HepG2 (cell line): Measurements from ENCODE around the gene IP6K1. TPM values are rescaled to one million over a fixed set of nuclear protein-coding genes. Genes with fewer than 3 reads are reported as not detected.

ENCODE experiments used
- ATAC-seq: fragments of 200-7000 bp; cut with Tn5 transposase; 3 replicates; pipeline ENCODE4 v1.9.1; 2020; ENCODE audit warnings: mild to moderate bottlenecking, moderate library complexity
- BruUV-seq: library from RNA; stranded (reverse); fragments of 400-500 nt; replicated peaks from 2 replicates; lab custom pipeline; 2021; lab: Mats Ljungman, UMichigan
- CTCF ChIA-PET: fragments of 300-600 bp; formaldehyde crosslinking; extraction: SDS; loops from one replicate; lab custom pipeline; 2021; ENCODE audit warnings: low total read pairs, inconsistent platforms, low intra/inter-chr PET ratio; lab: Yijun Ruan, JAX
- POLR2A ChIA-PET: fragments of 350-600 bp; sonication (Branson Sonifier 250); formaldehyde crosslinking; loops from one replicate; lab custom pipeline; 2020; ENCODE audit warnings: antibody characterized with exemption, inconsistent platforms; lab: Yijun Ruan, JAX
- DNase-seq: peaks from one replicate; pipeline ENCODE4 v3.0.0-alpha.2; 2015; ENCODE audit warnings: low spot score
- FAIRE-seq: peaks from 3 replicates; lab custom pipeline; 2011; peaks lifted over from hg19 to GRCh38; lab: Jason Lieb, UNC
- H2AFZ ChIP-seq: one replicate; pipeline ENCODE4 v1.6.1; 2011; ENCODE audit warnings: low read length, inconsistent platforms
- H3K27ac ChIP-seq: fragments of 300-600 bp; 3 replicates; pipeline ENCODE4 v1.8.0; 2011; ENCODE audit warnings: mixed run types, mild to moderate bottlenecking, mixed read lengths, low read length, inconsistent platforms; ENCODE audit not compliant: insufficient read depth; ENCODE audit errors: extremely low read length
- H3K27me3 ChIP-seq, 2 experiments: fragments of 200-600 bp in 1 of 2; 2 replicates in 1 of 2; 3 replicates in 1 of 2; pipeline versions ENCODE4 v1.6.0 to v1.8.0; 2011; ENCODE audit warnings: low read length in 2 of 2, mild to moderate bottlenecking in 2 of 2, moderate library complexity in 2 of 2, inconsistent platforms in 1 of 2; ENCODE audit not compliant: insufficient read depth in 2 of 2, control insufficient read depth in 1 of 2
- H3K36me3 ChIP-seq, 2 experiments: fragments of 200-600 bp in 1 of 2; replicated peaks in 1 of 2; 2 replicates in 1 of 2; 3 replicates in 1 of 2; pipeline versions ENCODE4 v1.5.1 to v1.8.0; 2011; ENCODE audit warnings: low read length in 2 of 2, inconsistent platforms in 1 of 2; ENCODE audit not compliant: insufficient read depth in 2 of 2, control insufficient read depth in 1 of 2
- H3K4me1 ChIP-seq: 2 replicates; pipeline ENCODE4 v1.5.1; 2012; ENCODE audit warnings: low read length, inconsistent platforms; ENCODE audit not compliant: insufficient read depth
- H3K4me2 ChIP-seq: 2 replicates; pipeline ENCODE4 v1.6.0; 2011; ENCODE audit warnings: low read depth, low read length, inconsistent platforms
- H3K4me3 ChIP-seq, 3 experiments: fragments of 200-600 bp in 1 of 3; sonication (generic), shearing (Covaris generic) in 1 of 3; replicated peaks in 1 of 3; 2 replicates each; pipeline ENCODE4 v1.5.1; 2011 to 2016; ENCODE audit warnings: low read length in 3 of 3, inconsistent platforms in 2 of 3, low read depth in 2 of 3, mild to moderate bottlenecking in 2 of 3, control low read depth in 1 of 3, mixed read lengths in 1 of 3; ENCODE audit not compliant: insufficient read depth in 1 of 3
- H3K79me2 ChIP-seq: one replicate; pipeline ENCODE4 v1.6.1; 2011; ENCODE audit warnings: low read length, inconsistent platforms; ENCODE audit not compliant: insufficient read depth
- H3K9ac ChIP-seq: 2 replicates; pipeline ENCODE4 v1.6.0; 2011; ENCODE audit warnings: mild to moderate bottlenecking, low read depth, low read length, inconsistent platforms; ENCODE audit not compliant: insufficient read depth
- H3K9me3 ChIP-seq: 2 replicates; pipeline ENCODE4 v1.5.1; 2012; ENCODE audit warnings: mild to moderate bottlenecking, low read length
- H4K20me1 ChIP-seq: 2 replicates; pipeline ENCODE4 v1.6.0; 2011; ENCODE audit warnings: inconsistent platforms, mild to moderate bottlenecking, low read length, moderate library complexity; ENCODE audit not compliant: insufficient read depth
- HNF4G ChIP-seq, 2 experiments: sonication (generic) in 1 of 2; formaldehyde crosslinking in 1 of 2; IDR thresholded peaks; 2 replicates each; pipeline versions ENCODE4 v1.4.0 to v1.6.1; 2011 to 2020; ENCODE audit warnings: borderline replicate concordance in 2 of 2, low read depth in 2 of 2, mild to moderate bottlenecking in 2 of 2, low read length in 1 of 2, missing genetic modification reagents in 1 of 2, moderate library complexity in 1 of 2
- ZBTB7B ChIP-seq: sonication (generic); formaldehyde crosslinking; IDR thresholded peaks from 2 replicates; pipeline ENCODE4 v1.4.0; 2020; ENCODE audit warnings: missing genetic modification reagents
- ZNF235 ChIP-seq: sonication (generic); formaldehyde crosslinking; IDR thresholded peaks from 2 replicates; pipeline ENCODE4 v1.8.1; 2023; ENCODE audit warnings: mild to moderate bottlenecking, missing genetic modification reagents, borderline replicate concordance
- ZNF354B ChIP-seq: sonication (generic); formaldehyde crosslinking; IDR thresholded peaks from 2 replicates; pipeline ENCODE4 v1.8.0; 2022; ENCODE audit warnings: mild to moderate bottlenecking, missing genetic modification reagents
- ZNF546 ChIP-seq: sonication (generic); formaldehyde crosslinking; conservative IDR thresholded peaks from 2 replicates; pipeline ENCODE4 v1.8.1; 2023; ENCODE audit warnings: mild to moderate bottlenecking, missing genetic modification reagents
- ZNF772 ChIP-seq: sonication (generic); formaldehyde crosslinking; IDR thresholded peaks from 2 replicates; pipeline ENCODE4 v1.5.0; 2020; ENCODE audit warnings: mild to moderate bottlenecking, missing genetic modification reagents
- ZNF891 ChIP-seq: sonication (generic); formaldehyde crosslinking; IDR thresholded peaks from 2 replicates; pipeline ENCODE4 v1.5.0; 2020; ENCODE audit warnings: mild to moderate bottlenecking, missing genetic modification reagents
- WGBS: methylation state at CpG from one replicate; pipeline ENCODE4 v1.1.6; 2017; ENCODE audit warnings: low lambda C conversion rate; 5-methylcytosine and 5-hydroxymethylcytosine counted together
- in situ Hi-C: cut with HindIII; loops from 2 replicates; pipeline ENCODE4 v1.10.0; 2017; ENCODE audit warnings: low pct_unique_long_range_greater_than_20kb; ENCODE audit not compliant: extremely low pct_ligation_motif_present
- intact Hi-C: fragments of 100-400 bp; cut with micrococcal nuclease; formaldehyde crosslinking; loops from one replicate; pipeline ENCODE4 v1.10.0; 2022; ENCODE audit not compliant: unreplicated experiment
- polyA plus RNA-seq, 8 experiments: library from polyadenylated mRNA; depleted of rRNA in 3 of 8; stranded (reverse) in 7 of 8; unstranded in 1 of 8; fragments of >200 nt; fragmentation: Illumina TruSeq in 4 of 8; extraction: Trizol in 4 of 8; gene quantifications; 2 replicates each; pipeline versions ENCODE4 v1.2.1 to v1.2.3, GENCODE V29; 2011 to 2016; ENCODE audit warnings: low read depth in 4 of 8, missing spikeins in 1 of 8, mixed read lengths in 1 of 8; ENCODE audit not compliant: insufficient read depth in 1 of 8
- total RNA-seq, 5 experiments: library from RNA; depleted of rRNA; stranded (reverse); fragments of >200 nt; fragmentation: Illumina TruSeq; extraction: Trizol; gene quantifications; 2 replicates each; pipeline ENCODE4 v1.2.3, GENCODE V29; 2016; ENCODE audit warnings: low read depth in 1 of 5
- TF ChIP-seq, protein P1 (sequence below): sonication (generic); formaldehyde crosslinking; IDR thresholded peaks from 2 replicates; pipeline ENCODE4 v1.4.0; 2020; ENCODE audit warnings: mild to moderate bottlenecking, missing genetic modification reagents
- TF ChIP-seq, protein P2 (sequence below): sonication (generic); formaldehyde crosslinking; IDR thresholded peaks from 2 replicates; pipeline ENCODE4 v1.9.0; 2021; ENCODE audit warnings: missing genetic modification reagents, mild to moderate bottlenecking, borderline replicate concordance
- TF ChIP-seq, protein P3 (sequence below): sonication (generic); formaldehyde crosslinking; IDR thresholded peaks from 2 replicates; pipeline ENCODE4 v1.5.0; 2020; ENCODE audit warnings: missing genetic modification reagents
- TF ChIP-seq, protein P4 (sequence below): sonication (generic); formaldehyde crosslinking; IDR thresholded peaks from 2 replicates; pipeline ENCODE4 v1.5.1; 2020; ENCODE audit warnings: mild to moderate bottlenecking, missing genetic modification reagents, moderate library complexity

The IP6K1 gene
- total and polyA plus RNA-seq, 2 of the 13 experiments (the other 11 are each of a cell fraction or from before 2014, with no cell fraction given), result 17.7 to 29.7 TPM

DNA sequence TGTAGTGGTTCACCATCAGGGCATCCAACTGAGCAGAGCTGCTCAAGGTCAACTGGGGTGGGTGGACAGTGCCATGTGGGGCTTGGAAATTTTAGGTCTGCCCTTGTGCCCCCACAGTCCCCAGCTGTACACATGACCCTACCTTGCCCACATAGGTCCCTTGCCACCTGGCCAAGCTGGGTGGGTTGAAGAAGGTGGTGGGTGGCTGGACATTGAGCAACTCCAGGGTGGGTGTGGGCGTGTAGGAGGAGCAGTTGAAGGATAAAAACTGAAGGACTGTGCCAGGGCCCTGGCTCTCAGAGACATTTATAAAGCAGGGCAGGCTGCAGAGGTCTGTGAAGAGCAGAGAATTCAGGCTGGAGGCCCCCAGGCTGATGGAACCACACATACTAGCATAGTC, 12.8 kb upstream of the IP6K1 start:
- no peak overlapping the region for H2AFZ ChIP-seq
- intact Hi-C loops, result no loop called here
- FAIRE-seq (no peak), DNase-seq (no peak), ATAC-seq (no peak)
- H3K27me3 ChIP-seq, result peaks cover 1 to 7% of the 10 kb centered on the region in 2 experiments; a peak in 4 of 5 replicates
- BruUV-seq, result no TSS peak
- no peak overlapping the region for H3K4me3 ChIP-seq
- in situ Hi-C loops, result no loop called here
- H4K20me1 ChIP-seq, result no peaks in the 10 kb centered on the region
- peaks cover 60% of the 10 kb centered on the region for H3K4me1 ChIP-seq
- H3K79me2 ChIP-seq, result no peaks in the 10 kb centered on the region
- WGBS, result 11% methylated on average over 1 of the region's 1 CpG
- POLR2A ChIA-PET, result interaction anchor here (2.6 kb wide), 1 partner anchor 13 kb away, joined by 11 read pairs; the partner anchor contains the start of gene IP6K1
- H3K4me2 ChIP-seq, result peak overlapping the region; percentile 41; the same call in 1 of the 2 replicates
- CTCF ChIA-PET, result no interaction called here
- no peaks in the 10 kb centered on the region for H3K9me3 ChIP-seq
- H3K27ac ChIP-seq, result no peak overlapping the region
- 0 out of 2 replicates have a peak overlapping the region, but pooled peaks have one; percentile 25 for H3K9ac ChIP-seq
- no peaks in the 10 kb centered on the region for H3K36me3 ChIP-seq
- TF ChIP-seq, protein P1, sequence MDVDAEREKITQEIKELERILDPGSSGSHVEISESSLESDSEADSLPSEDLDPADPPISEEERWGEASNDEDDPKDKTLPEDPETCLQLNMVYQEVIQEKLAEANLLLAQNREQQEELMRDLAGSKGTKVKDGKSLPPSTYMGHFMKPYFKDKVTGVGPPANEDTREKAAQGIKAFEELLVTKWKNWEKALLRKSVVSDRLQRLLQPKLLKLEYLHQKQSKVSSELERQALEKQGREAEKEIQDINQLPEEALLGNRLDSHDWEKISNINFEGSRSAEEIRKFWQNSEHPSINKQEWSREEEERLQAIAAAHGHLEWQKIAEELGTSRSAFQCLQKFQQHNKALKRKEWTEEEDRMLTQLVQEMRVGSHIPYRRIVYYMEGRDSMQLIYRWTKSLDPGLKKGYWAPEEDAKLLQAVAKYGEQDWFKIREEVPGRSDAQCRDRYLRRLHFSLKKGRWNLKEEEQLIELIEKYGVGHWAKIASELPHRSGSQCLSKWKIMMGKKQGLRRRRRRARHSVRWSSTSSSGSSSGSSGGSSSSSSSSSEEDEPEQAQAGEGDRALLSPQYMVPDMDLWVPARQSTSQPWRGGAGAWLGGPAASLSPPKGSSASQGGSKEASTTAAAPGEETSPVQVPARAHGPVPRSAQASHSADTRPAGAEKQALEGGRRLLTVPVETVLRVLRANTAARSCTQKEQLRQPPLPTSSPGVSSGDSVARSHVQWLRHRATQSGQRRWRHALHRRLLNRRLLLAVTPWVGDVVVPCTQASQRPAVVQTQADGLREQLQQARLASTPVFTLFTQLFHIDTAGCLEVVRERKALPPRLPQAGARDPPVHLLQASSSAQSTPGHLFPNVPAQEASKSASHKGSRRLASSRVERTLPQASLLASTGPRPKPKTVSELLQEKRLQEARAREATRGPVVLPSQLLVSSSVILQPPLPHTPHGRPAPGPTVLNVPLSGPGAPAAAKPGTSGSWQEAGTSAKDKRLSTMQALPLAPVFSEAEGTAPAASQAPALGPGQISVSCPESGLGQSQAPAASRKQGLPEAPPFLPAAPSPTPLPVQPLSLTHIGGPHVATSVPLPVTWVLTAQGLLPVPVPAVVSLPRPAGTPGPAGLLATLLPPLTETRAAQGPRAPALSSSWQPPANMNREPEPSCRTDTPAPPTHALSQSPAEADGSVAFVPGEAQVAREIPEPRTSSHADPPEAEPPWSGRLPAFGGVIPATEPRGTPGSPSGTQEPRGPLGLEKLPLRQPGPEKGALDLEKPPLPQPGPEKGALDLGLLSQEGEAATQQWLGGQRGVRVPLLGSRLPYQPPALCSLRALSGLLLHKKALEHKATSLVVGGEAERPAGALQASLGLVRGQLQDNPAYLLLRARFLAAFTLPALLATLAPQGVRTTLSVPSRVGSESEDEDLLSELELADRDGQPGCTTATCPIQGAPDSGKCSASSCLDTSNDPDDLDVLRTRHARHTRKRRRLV, result no peak
- TF ChIP-seq, protein P2, sequence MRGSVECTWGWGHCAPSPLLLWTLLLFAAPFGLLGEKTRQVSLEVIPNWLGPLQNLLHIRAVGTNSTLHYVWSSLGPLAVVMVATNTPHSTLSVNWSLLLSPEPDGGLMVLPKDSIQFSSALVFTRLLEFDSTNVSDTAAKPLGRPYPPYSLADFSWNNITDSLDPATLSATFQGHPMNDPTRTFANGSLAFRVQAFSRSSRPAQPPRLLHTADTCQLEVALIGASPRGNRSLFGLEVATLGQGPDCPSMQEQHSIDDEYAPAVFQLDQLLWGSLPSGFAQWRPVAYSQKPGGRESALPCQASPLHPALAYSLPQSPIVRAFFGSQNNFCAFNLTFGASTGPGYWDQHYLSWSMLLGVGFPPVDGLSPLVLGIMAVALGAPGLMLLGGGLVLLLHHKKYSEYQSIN (CRISPR knock-in tag), result no peak
- TF ChIP-seq ZNF772 (CRISPR knock-in tag) (no peak), HNF4G (IDR thresholded peaks at IDR 0.05; ENCODE audit: borderline replicate concordance, low read depth, low read length) (no peak), HNF4G (CRISPR knock-in tag; IDR thresholded peaks at IDR 0.05; ENCODE audit: borderline replicate concordance, low read depth) (no peak), ZBTB7B (CRISPR knock-in tag) (no peak), ZNF546 (CRISPR knock-in tag) (no peak), ZNF354B (CRISPR knock-in tag) (no peak), ZNF891 (CRISPR knock-in tag) (no peak), ZNF235 (CRISPR knock-in tag) (0 out of 2 replicates have a peak, but pooled peaks have one; percentile 40)
- TF ChIP-seq, protein P3, sequence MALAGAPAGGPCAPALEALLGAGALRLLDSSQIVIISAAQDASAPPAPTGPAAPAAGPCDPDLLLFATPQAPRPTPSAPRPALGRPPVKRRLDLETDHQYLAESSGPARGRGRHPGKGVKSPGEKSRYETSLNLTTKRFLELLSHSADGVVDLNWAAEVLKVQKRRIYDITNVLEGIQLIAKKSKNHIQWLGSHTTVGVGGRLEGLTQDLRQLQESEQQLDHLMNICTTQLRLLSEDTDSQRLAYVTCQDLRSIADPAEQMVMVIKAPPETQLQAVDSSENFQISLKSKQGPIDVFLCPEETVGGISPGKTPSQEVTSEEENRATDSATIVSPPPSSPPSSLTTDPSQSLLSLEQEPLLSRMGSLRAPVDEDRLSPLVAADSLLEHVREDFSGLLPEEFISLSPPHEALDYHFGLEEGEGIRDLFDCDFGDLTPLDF (CRISPR knock-in tag), result no peak
- TF ChIP-seq, protein P4, sequence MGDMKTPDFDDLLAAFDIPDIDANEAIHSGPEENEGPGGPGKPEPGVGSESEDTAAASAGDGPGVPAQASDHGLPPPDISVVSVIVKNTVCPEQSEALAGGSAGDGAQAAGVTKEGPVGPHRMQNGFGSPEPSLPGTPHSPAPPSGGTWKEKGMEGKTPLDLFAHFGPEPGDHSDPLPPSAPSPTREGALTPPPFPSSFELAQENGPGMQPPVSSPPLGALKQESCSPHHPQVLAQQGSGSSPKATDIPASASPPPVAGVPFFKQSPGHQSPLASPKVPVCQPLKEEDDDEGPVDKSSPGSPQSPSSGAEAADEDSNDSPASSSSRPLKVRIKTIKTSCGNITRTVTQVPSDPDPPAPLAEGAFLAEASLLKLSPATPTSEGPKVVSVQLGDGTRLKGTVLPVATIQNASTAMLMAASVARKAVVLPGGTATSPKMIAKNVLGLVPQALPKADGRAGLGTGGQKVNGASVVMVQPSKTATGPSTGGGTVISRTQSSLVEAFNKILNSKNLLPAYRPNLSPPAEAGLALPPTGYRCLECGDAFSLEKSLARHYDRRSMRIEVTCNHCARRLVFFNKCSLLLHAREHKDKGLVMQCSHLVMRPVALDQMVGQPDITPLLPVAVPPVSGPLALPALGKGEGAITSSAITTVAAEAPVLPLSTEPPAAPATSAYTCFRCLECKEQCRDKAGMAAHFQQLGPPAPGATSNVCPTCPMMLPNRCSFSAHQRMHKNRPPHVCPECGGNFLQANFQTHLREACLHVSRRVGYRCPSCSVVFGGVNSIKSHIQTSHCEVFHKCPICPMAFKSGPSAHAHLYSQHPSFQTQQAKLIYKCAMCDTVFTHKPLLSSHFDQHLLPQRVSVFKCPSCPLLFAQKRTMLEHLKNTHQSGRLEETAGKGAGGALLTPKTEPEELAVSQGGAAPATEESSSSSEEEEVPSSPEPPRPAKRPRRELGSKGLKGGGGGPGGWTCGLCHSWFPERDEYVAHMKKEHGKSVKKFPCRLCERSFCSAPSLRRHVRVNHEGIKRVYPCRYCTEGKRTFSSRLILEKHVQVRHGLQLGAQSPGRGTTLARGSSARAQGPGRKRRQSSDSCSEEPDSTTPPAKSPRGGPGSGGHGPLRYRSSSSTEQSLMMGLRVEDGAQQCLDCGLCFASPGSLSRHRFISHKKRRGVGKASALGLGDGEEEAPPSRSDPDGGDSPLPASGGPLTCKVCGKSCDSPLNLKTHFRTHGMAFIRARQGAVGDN (CRISPR knock-in tag), result peak; percentile 23; the same call in 1 of the 2 replicates
